SH-SY5Y (cell line): ENCODE measurements around the gene KCNA1.

ENCODE experiments used
- GATA2 ChIP-seq: IDR thresholded peaks from 2 replicates; pipeline ENCODE4 v1.6.1; 2011; ENCODE audit warnings: mild to moderate bottlenecking, low read depth, low read length
- GATA3 ChIP-seq: IDR thresholded peaks from 2 replicates; pipeline ENCODE4 v1.6.1; 2011; ENCODE audit warnings: low read depth, mild to moderate bottlenecking, low read length, moderate library complexity

- no peak for TF ChIP-seq GATA2
- no peak for TF ChIP-seq GATA3
These were observed 39.3 kb upstream of the KCNA1 start for GRCh38 chr12:4870423-4870822.
